Neutrophil (primary cell): ENCODE results near the gene C4A.

Experiments
- H3K27ac ChIP-seq: fragments of 200-600 bp; sonication (generic); 2 replicates; pipeline ENCODE4 v1.5.1; 2016; ENCODE audit warnings: mild to moderate bottlenecking, moderate library complexity
- H3K27me3 ChIP-seq: fragments of 200-600 bp; sonication (generic); 2 replicates; pipeline ENCODE4 v1.6.0; 2016; ENCODE audit warnings: mild to moderate bottlenecking
- H3K36me3 ChIP-seq: fragments of 200-600 bp; sonication (generic); 2 replicates; pipeline ENCODE4 v1.5.1; 2017
- H3K4me1 ChIP-seq, 2 experiments: fragments of 200-600 bp in 1 of 2; sonication (generic) in 1 of 2; 1 replicate in 1 of 2; 2 replicates in 1 of 2; pipeline versions ENCODE4 v1.5.1 to v1.6.1; 2013 to 2016; ENCODE audit warnings: low read depth in 1 of 2, low read length in 1 of 2, mild to moderate bottlenecking in 1 of 2, moderate library complexity in 1 of 2; ENCODE audit not compliant: control insufficient read depth in 1 of 2, insufficient read depth in 1 of 2
- H3K4me3 ChIP-seq, 2 experiments: fragments of 200-600 bp in 1 of 2; sonication (generic) in 1 of 2; 1 replicate in 1 of 2; 2 replicates in 1 of 2; pipeline ENCODE4 v1.5.1; 2013 to 2016; ENCODE audit warnings: low read depth in 1 of 2, low read length in 1 of 2, mild to moderate bottlenecking in 1 of 2, moderate library complexity in 1 of 2
- H3K9me3 ChIP-seq: fragments of 200-600 bp; sonication (generic); 2 replicates; pipeline ENCODE4 v1.5.1; 2016
- TF ChIP-seq, protein P1 (sequence below): fragments of 200-600 bp; sonication (generic); IDR thresholded peaks from 2 replicates; pipeline ENCODE4 v1.5.1; 2016; ENCODE audit warnings: antibody characterized with exemption

Gene C4A

DNA sequence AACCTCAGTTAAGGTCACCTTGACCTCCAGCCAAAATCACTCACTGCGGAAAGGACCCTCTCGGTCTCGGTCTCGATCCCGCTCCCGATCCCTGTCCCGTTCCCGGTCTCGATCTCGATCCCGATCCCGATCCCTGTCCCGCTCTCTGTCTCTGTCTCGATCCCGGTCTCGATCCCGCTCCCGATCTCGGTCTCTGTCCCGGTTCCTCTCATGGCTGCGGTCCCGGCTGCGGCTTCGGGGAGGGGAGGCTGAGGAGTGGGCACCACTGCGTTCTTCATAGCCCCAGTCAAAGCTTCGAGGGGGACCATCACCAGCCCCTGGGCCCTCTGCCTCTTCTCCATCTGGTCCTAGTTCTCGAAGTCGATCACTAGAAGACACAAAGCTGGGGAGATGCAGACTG lies 27.3 kb upstream of the C4A start:
- Histone ChIP-seq H3K27ac (no peak overlapping the region), H3K36me3 (peaks cover 63% of the 10 kb centered on the region), H3K9me3 (no peaks in the 10 kb centered on the region), H3K4me1 (peaks cover 13 to 14% of the 10 kb centered on the region in 2 experiments), H3K4me3 (no peak overlapping the region), H3K27me3 (no peaks in the 10 kb centered on the region)
- TF ChIP-seq, protein P1, sequence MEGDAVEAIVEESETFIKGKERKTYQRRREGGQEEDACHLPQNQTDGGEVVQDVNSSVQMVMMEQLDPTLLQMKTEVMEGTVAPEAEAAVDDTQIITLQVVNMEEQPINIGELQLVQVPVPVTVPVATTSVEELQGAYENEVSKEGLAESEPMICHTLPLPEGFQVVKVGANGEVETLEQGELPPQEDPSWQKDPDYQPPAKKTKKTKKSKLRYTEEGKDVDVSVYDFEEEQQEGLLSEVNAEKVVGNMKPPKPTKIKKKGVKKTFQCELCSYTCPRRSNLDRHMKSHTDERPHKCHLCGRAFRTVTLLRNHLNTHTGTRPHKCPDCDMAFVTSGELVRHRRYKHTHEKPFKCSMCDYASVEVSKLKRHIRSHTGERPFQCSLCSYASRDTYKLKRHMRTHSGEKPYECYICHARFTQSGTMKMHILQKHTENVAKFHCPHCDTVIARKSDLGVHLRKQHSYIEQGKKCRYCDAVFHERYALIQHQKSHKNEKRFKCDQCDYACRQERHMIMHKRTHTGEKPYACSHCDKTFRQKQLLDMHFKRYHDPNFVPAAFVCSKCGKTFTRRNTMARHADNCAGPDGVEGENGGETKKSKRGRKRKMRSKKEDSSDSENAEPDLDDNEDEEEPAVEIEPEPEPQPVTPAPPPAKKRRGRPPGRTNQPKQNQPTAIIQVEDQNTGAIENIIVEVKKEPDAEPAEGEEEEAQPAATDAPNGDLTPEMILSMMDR: no peak

DNA sequence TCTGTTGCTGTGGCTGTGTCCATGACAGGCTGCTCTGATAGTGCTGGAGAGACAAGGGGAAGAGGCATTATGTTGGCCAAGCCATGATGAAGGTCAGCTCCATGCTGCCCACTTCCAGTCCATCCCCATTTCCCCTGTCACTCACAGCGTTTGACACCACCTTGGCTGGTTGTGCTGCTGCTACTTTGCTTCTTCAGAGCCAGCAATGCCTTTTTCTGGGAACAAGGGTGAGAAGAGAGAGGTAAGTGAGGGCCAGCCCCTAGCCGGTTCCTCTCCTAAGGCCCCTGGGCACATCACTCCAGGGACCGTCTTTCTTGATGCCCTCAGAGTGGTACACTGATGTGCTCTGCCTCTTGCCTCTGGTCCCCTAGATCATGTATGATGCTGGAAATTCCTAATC lies 25.1 kb upstream of the C4A start:
- no peak overlapping the region for H3K4me3 ChIP-seq
- H3K4me1 ChIP-seq: peaks cover 17 to 18% of the 10 kb centered on the region in 2 experiments
- H3K27ac ChIP-seq: no peak overlapping the region
- H3K9me3 ChIP-seq: no peaks in the 10 kb centered on the region
- TF ChIP-seq, protein P1: no peak
- H3K27me3 ChIP-seq: no peaks in the 10 kb centered on the region
- H3K36me3 ChIP-seq: peaks cover 71% of the 10 kb centered on the region

DNA sequence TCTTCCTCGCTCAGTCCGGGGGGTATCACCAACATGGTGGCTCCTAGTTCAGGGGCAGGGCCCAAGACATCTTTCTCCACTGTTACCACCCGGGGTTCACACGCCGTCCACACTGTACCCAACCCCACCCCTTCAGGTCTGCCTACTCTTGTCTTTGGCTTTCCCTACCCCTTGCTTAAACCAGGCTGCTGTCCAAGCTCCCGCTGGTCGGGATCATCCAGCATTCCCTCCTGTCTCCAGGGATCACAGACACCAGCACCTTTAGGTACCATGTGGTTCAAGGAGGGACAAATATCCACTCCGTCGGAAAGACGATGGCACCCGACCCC lies 23.5 kb upstream of the C4A start:
- H3K27me3 ChIP-seq: no peaks in the 10 kb centered on the region
- peak overlapping the region; percentile 90 for H3K27ac ChIP-seq
- peaks cover 71% of the 10 kb centered on the region for H3K36me3 ChIP-seq
- H3K4me3 ChIP-seq: peak overlapping the region; percentile 87 to 88
- no peaks in the 10 kb centered on the region for H3K9me3 ChIP-seq
- H3K4me1 ChIP-seq: peaks cover 17 to 18% of the 10 kb centered on the region in 2 experiments
- TF ChIP-seq, protein P1: no peak

GRCh38 chr6:31958741-31959739 lies 22.8 kb upstream of the C4A start, which contains the start of the genes NELFE and SKIC2:
Gene NELFE (minus strand): TSS chr6:31958971. CDS start chr6:31958446, 525 bp downstream.
Gene SKIC2 (plus strand): TSS chr6:31959175. CDS start chr6:31959193, 18 bp downstream.
- Histone ChIP-seq H3K27me3 (no peaks in the 10 kb centered on the region), H3K9me3 (no peaks in the 10 kb centered on the region), H3K27ac (peak within 1 kb of the TSS; percentile 90), H3K36me3 (peaks cover 71% of the 10 kb centered on the region), H3K4me1 (peaks cover 17 to 18% of the 10 kb centered on the region in 2 experiments), H3K4me3 (peak within 1 kb of the TSS; percentile 87 to 88)
- TF ChIP-seq, protein P1: peak; percentile 16

GRCh38 chr6:31961616-31962015 lies 20.2 kb upstream of the C4A start:
- H3K4me3 ChIP-seq: no peak overlapping the region
- peaks cover 73% of the 10 kb centered on the region for H3K36me3 ChIP-seq
- no peak overlapping the region for H3K27ac ChIP-seq
- TF ChIP-seq, protein P1: no peak
- H3K27me3 ChIP-seq: no peaks in the 10 kb centered on the region
- no peaks in the 10 kb centered on the region for H3K9me3 ChIP-seq
- peaks cover 17 to 18% of the 10 kb centered on the region in 2 experiments for H3K4me1 ChIP-seq
